ENCODE measurements around the gene OR2F1. TPM values are rescaled to one million over a fixed set of nuclear protein-coding genes. Genes with fewer than 3 reads are reported as not detected.

Gene OR2F1
- total RNA-seq, 1 donor from 2014 or later = not detected

DNA sequence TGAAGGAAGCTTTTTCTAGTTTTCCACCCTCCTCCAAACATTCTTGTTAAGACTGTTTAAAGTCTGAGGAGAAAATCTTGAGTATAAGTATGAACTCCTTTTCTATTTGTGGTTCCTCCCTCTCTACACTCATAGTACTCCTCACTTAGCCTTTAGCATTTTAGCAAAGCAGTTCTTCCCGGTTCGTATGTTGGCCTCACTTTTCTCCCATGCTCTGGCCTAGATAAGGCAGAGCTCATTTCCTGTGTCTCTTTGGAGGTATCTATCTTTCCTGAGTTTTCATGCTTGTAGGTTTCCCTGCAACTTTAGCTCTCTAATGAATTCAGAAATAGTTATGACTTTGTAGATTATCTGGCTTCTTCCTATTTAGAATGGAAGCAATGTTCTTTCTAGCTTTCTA lies 5.9 kb upstream of the OR2F1 start:
- Mint-ChIP-seq H3K27me3 (ENCODE audit: unreplicated experiment) (no peaks in the 10 kb centered on the region), H3K27ac (ENCODE audit: unreplicated experiment) (no peak overlapping the region), H3K4me3 (ENCODE audit: unreplicated experiment) (no peak overlapping the region), H3K9me3 (ENCODE audit: unreplicated experiment) (no peaks in the 10 kb centered on the region), H3K4me1 (ENCODE audit: unreplicated experiment) (no peaks in the 10 kb centered on the region), H3K36me3 (ENCODE audit: low read depth, unreplicated experiment) (no peaks in the 10 kb centered on the region)
- DNase-seq (ENCODE audit: low spot score) = no peak
- TF ChIP-seq, protein P1, sequence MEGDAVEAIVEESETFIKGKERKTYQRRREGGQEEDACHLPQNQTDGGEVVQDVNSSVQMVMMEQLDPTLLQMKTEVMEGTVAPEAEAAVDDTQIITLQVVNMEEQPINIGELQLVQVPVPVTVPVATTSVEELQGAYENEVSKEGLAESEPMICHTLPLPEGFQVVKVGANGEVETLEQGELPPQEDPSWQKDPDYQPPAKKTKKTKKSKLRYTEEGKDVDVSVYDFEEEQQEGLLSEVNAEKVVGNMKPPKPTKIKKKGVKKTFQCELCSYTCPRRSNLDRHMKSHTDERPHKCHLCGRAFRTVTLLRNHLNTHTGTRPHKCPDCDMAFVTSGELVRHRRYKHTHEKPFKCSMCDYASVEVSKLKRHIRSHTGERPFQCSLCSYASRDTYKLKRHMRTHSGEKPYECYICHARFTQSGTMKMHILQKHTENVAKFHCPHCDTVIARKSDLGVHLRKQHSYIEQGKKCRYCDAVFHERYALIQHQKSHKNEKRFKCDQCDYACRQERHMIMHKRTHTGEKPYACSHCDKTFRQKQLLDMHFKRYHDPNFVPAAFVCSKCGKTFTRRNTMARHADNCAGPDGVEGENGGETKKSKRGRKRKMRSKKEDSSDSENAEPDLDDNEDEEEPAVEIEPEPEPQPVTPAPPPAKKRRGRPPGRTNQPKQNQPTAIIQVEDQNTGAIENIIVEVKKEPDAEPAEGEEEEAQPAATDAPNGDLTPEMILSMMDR (IDR thresholded peaks at IDR 0.05; ENCODE audit: unreplicated experiment) = no peak

DNA sequence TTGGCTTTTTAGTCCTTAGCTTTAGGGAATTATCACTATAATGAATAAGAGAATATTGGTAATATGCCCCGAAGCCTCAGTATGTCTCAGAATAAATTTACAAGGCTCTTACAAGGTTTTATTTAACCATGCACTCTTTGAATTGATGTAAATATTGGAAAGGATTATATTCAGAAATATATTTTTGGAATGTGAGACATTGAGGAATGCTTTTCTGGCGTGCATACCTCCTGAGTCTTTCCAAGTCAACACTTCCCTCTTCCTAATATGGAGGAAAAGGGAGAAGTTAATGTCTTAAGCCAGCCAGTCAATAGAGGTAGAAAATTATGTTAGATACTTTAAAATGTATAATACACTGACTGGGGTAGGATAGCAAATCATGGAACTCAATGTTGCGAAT lies 1.2 kb upstream of the OR2F1 start:
- DNase-seq (ENCODE audit: low spot score) = no peak
- Mint-ChIP-seq H3K9me3 (ENCODE audit: unreplicated experiment) (no peaks in the 10 kb centered on the region), H3K4me1 (ENCODE audit: unreplicated experiment) (no peaks in the 10 kb centered on the region), H3K36me3 (ENCODE audit: low read depth, unreplicated experiment) (no peaks in the 10 kb centered on the region), H3K27me3 (ENCODE audit: unreplicated experiment) (no peaks in the 10 kb centered on the region), H3K27ac (ENCODE audit: unreplicated experiment) (no peak overlapping the region), H3K4me3 (ENCODE audit: unreplicated experiment) (no peak overlapping the region)
- TF ChIP-seq, protein P1 (IDR thresholded peaks at IDR 0.05; ENCODE audit: unreplicated experiment) = no peak

DNA sequence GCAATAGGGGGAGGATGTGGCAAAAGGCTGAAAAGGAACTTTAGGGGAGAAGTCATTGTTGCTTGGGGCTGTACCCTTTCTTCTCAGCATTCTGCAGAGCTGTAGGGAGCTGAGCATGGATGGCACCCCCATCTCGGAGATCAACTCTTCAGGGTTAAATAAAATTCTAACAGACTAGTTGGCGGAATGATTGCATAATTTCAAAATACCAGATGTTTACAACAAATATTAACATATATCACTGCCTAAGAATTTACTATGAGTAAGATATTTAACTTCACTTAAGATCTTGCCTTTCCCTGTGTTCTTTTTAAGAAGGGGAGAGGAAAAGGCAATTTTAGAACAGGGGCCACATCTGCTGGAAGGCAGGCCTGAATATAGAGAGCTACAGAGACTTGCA lies 509 bp upstream of the OR2F1 start:
- Mint-ChIP-seq H3K36me3 (ENCODE audit: low read depth, unreplicated experiment) (no peaks in the 10 kb centered on the region), H3K27me3 (ENCODE audit: unreplicated experiment) (no peaks in the 10 kb centered on the region), H3K4me1 (ENCODE audit: unreplicated experiment) (no peaks in the 10 kb centered on the region), H3K9me3 (ENCODE audit: unreplicated experiment) (no peaks in the 10 kb centered on the region), H3K4me3 (ENCODE audit: unreplicated experiment) (no peak overlapping the region), H3K27ac (ENCODE audit: unreplicated experiment) (no peak overlapping the region)
- no peak for DNase-seq (ENCODE audit: low spot score)
- TF ChIP-seq, protein P1 (IDR thresholded peaks at IDR 0.05; ENCODE audit: unreplicated experiment) = no peak

DNA sequence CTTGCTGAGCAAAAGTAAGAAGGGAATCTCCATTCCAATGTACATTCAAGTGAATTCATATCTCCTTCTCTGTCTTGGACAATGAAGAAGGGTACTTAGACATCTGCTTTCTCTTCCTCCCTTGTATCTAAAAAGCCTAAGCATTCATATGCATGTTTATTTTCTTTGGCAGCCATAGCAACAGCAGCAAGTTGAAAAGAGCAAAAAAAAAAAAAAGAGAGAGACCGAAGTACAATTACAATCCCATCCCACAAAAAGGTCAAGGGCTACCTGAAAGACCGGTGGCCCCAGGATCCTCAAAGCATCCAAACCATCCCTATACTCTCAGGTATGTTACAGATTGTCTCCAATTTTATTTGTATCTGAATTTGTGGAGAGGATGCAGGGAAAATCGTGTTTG lies 4.1 kb downstream of the OR2F1 start:
- Mint-ChIP-seq H3K4me1 (ENCODE audit: unreplicated experiment) (no peaks in the 10 kb centered on the region), H3K36me3 (ENCODE audit: low read depth, unreplicated experiment) (no peaks in the 10 kb centered on the region), H3K27ac (ENCODE audit: unreplicated experiment) (no peak overlapping the region), H3K9me3 (ENCODE audit: unreplicated experiment) (no peaks in the 10 kb centered on the region), H3K4me3 (ENCODE audit: unreplicated experiment) (no peak overlapping the region), H3K27me3 (ENCODE audit: unreplicated experiment) (no peaks in the 10 kb centered on the region)
- no peak for DNase-seq (ENCODE audit: low spot score)
- TF ChIP-seq, protein P1 (IDR thresholded peaks at IDR 0.05; ENCODE audit: unreplicated experiment) = no peak

DNA sequence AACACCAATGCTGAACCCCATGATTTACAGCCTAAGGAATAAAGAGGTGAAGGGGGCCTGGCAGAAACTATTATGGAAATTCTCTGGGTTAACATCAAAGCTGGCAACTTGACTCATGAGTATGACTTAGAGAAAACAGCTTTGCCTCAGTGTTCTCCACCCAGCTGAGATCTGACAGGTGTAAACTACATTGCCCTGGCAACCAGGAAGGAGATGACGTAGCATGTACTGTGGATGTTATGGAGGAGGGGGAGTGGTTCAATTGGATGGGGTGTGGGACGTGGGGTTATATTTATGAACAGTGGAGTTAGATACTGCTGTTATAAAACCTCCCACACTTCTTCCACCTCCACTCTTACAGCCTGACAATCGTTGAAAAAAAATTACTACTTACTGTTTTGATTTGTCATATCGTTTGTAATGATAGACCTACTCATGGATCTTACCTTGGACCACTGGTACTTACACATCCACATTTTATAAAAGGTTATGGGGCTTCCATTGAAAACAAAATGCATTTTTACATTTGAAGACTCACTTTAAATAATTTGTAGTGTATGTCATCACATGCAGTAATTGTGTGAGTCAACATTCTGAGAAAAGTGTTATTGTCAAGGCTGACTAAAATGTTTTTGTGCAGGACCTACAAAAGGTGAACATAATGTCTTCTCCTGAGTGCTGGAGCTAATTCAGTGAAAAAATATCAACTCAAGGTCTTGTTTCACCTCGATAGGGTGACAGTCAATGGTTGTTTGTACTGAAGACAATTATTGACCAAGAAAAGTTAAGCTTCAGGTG lies 6.4 kb downstream of the OR2F1 start:
- DNase-seq (ENCODE audit: low spot score) = no peak
- TF ChIP-seq, protein P1 (IDR thresholded peaks at IDR 0.05; ENCODE audit: unreplicated experiment) = no peak
- Mint-ChIP-seq H3K36me3 (ENCODE audit: low read depth, unreplicated experiment) (no peaks in the 10 kb centered on the region), H3K4me3 (ENCODE audit: unreplicated experiment) (no peak overlapping the region), H3K27ac (ENCODE audit: unreplicated experiment) (no peak overlapping the region), H3K27me3 (ENCODE audit: unreplicated experiment) (no peaks in the 10 kb centered on the region), H3K9me3 (ENCODE audit: unreplicated experiment) (no peaks in the 10 kb centered on the region), H3K4me1 (ENCODE audit: unreplicated experiment) (no peaks in the 10 kb centered on the region)

All from endothelial cell (in vitro differentiated cells).